C4-2B (cell line): Measurements from ENCODE around the gene PLCB4.

Experiments used
- H3K27ac ChIP-seq: fragments of 450-650 bp; 2 replicates; pipeline ENCODE4 v1.5.1; 2017
- ZFX ChIP-seq: fragments of 450-650 bp; IDR thresholded peaks from 2 replicates; pipeline ENCODE4 v1.6.1; 2017
- TF ChIP-seq, protein P1 (sequence below): fragments of 450-650 bp; conservative IDR thresholded peaks from 2 replicates; pipeline ENCODE4 v1.5.1; 2017; ENCODE audit warnings: mild to moderate bottlenecking

PLCB4 gene

DNA sequence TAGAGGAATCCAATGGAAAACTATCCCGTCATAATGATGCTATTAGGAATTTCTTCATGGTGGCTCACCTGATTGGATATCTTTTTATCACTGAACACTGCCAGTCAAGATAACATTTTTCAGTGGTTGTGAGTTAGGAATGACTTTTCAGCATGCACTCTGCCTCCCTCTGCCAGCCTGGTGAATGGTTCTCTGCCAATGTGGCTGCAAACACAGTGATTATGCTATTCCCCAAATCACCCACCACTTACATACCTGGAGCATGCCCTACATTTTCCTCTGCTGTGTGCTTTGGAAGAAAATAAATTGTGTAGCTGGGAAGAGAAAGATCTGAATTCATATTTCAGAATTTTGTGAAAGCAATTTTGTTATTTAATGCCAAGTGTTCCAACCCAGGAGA, 342.9 kb downstream of the PLCB4 start:
- TF ChIP-seq, protein P1, sequence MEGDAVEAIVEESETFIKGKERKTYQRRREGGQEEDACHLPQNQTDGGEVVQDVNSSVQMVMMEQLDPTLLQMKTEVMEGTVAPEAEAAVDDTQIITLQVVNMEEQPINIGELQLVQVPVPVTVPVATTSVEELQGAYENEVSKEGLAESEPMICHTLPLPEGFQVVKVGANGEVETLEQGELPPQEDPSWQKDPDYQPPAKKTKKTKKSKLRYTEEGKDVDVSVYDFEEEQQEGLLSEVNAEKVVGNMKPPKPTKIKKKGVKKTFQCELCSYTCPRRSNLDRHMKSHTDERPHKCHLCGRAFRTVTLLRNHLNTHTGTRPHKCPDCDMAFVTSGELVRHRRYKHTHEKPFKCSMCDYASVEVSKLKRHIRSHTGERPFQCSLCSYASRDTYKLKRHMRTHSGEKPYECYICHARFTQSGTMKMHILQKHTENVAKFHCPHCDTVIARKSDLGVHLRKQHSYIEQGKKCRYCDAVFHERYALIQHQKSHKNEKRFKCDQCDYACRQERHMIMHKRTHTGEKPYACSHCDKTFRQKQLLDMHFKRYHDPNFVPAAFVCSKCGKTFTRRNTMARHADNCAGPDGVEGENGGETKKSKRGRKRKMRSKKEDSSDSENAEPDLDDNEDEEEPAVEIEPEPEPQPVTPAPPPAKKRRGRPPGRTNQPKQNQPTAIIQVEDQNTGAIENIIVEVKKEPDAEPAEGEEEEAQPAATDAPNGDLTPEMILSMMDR: no peak
- TF ChIP-seq ZFX: no peak
- H3K27ac ChIP-seq: no peak overlapping the region

DNA sequence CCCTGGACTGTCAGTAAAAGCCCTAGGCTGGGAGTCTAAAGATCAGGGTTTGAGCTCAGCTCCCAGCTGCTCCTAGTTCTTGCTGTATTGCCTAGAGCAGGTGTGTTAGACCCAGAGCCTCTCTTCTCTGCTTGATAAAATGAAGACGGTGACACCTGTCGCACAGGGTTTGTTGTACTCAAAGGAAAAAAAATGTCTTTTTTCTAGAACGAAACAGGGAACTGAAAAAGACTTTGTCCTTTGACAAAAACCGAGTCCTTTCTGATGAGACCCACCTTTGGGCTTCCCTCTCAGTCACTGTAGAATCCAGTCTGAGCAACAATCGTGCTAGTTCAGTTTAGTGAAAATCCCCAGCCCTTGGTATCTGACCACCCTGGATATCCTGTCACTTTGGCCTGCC, 343.4 kb downstream of the PLCB4 start:
- no peak overlapping the region for H3K27ac ChIP-seq
- TF ChIP-seq ZFX: no peak
- TF ChIP-seq, protein P1: no peak

DNA sequence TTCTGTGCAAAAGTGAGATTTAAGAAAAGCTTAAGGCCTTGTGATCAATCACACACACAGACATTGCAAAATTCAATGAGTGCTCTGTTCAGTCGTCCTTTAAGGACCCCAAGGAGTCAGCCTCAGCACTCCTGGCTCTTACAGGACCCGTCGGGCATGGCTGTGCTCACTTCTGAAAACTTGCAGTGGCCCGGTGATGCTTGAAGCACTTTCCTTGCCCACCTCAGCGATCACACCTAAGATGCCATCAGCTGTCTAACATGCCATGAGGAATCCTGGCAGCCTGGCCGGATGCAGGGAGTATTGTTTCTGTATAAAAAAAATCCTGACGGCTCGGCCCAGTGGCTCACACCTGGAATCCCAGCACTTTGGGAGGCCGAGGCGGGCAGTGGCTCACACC, 344.1 kb downstream of the PLCB4 start:
- H3K27ac ChIP-seq: no peak overlapping the region
- TF ChIP-seq ZFX: no peak
- TF ChIP-seq, protein P1: no peak

DNA sequence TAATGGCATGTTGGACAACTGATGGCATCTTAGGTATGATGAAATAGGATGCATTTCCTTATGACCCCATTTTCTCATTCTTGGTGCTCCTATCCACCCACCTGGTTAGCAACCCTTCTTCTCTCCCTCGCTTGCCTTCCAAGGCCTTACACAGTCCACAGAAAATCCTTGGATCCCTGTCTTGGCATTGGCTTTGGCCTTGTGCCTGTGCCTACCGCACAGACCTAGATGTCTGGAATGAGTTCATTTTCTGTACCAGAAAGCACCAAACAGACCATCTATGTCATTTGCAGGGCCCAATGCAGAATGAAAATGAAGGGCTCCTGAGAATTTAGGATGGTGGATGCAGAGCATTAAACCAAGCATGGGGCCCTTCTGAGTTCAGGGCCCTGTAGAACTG, 346.5 kb downstream of the PLCB4 start:
- H3K27ac ChIP-seq: no peak overlapping the region
- no peak for TF ChIP-seq ZFX
- TF ChIP-seq, protein P1: no peak

DNA sequence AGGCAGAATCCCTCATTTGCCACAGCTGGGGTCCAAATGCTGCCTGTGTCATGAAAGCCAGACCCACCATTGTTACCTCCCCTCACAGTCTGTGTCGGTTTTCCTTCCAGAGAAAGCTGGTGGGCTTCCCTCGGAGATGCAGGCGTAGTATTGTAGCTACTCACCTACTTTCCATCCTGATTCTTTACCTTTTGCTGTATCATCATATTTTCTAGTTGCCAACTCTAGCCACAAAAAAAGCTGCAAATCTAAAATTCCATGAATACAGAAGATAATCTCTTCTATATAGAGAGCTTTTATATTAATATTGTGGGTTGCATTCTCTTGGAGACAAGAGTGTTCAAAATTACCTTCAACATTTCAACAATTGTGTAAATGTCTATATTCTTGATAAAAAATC, 347.5 kb downstream of the PLCB4 start:
- H3K27ac ChIP-seq: no peak overlapping the region
- TF ChIP-seq ZFX: no peak
- TF ChIP-seq, protein P1: no peak

DNA sequence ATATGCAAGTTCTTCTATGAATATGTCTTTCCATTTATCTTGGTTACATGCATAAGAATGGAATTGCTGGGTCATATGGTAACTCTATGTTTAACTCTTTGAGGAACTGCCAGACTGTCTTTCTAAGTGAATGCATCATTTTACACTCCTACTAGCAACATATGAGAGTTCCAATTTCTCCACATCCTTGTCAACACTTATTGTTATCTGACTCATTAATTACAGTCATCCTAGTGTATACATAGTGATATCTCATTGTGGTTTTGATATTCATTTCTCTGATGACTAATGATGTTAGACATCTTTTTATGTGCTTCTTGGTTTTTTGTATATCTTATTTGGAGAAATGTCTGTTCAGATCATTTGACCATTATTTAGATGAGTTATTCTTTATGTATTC, 348.8 kb downstream of the PLCB4 start:
- no peak overlapping the region for H3K27ac ChIP-seq
- no peak for TF ChIP-seq ZFX
- TF ChIP-seq, protein P1: no peak

DNA sequence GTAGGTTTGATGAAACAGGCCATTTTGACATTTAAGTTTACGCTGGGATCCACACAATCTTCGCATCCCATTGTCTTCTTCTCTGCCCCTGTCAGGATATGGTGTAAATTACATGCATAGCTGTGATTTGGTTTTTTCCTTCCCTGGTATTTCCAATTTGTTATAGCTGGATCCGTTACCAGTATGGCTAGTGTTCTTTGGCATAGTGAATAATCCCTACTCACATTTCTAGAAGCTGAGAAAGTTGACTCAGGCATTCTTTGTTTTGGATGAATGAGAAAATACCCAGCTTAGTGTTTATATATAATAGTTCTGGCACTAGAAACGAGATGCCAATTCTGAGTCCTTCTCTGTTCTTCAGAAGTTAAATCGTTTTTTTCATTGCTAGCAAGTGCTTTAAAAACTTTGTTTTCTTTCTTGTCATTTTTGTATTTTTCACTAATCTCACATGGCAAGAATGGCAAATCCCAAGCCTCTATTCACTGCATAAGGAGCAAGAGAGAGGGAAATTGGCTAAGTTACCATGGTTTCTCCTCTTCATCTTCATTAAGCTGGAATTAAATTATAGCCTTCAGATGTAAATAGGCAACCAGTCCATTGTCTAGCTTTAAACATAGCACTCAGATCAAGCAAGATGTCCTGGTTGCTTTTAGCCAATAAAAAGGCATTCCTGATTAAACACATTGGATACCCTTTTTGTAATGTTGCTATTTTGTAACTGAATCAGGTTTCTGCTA, 353.6 kb downstream of the PLCB4 start:
- TF ChIP-seq, protein P1: no peak
- no peak for TF ChIP-seq ZFX
- no peak overlapping the region for H3K27ac ChIP-seq
